ENCODE results near the gene KDM1A.

KDM1A gene

DNA sequence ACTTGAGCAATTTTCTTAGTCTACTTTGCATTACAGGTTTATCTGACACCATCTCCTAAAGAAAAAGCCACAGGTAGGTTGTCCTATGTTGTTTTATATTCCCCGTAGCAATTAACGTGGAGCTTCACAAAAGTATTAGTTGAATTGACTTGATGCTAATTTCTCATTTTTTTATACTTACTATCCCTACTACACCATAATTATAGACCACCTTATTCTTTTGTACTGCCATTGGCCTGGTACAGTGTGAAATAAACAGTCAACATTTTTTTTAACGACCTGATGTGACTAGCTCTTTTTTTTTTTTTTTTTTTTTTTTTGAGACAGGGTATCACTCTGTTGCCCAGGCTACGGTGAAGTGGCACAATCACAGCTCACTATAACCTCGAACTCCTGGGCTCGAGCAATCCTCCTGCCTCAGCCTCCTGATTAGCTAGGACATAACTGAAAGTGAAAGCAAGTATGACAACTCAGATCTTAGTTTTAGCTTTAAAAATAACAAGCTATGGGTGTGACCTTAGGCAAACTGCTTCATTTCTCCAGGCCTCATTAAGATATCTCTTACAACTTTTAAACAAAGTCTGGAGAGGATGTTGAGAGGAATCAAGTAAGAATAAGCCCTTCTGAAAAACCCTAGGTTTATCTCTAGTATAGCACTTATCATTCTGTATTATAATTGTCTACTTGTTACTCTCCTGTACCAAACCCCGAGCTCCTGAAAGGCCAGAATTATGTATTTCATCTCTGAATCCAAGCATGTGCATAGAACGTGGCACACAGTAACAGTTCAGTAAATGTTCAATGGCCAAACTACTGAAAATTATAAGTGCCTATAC lies 99.9 kb downstream of the KDM1A start:
- H3K27me3 ChIP-seq (ENCODE audit: control insufficient read depth in 2 of 2, insufficient read depth in 2 of 2, low read length in 2 of 2): no peaks in the 10 kb centered on the region
- no peaks in the 10 kb centered on the region for H3K36me3 ChIP-seq (ENCODE audit: control insufficient read depth in 2 of 2, insufficient read depth in 2 of 2, low read length in 2 of 2)
- peak overlapping the region in 1 of 2 donors; percentile 32 for H3K4me3 ChIP-seq (ENCODE audit: low read length in 2 of 2)
- no peak overlapping the region for H3K9ac ChIP-seq (ENCODE audit: low read depth in 1 of 2, low read length in 2 of 2)
- H3K4me1 ChIP-seq (ENCODE audit: control insufficient read depth in 2 of 2, insufficient read depth in 2 of 2, low read length in 2 of 2): peaks cover 20 to 34% of the 10 kb centered on the region in 2 donors
- no peaks in the 10 kb centered on the region for H3K9me3 ChIP-seq (ENCODE audit: control insufficient read depth in 2 of 2, low read length in 2 of 2)
- H3K27ac ChIP-seq (ENCODE audit: low read depth in 2 of 2, low read length in 2 of 2): peak overlapping the region; percentile 19 to 73

DNA sequence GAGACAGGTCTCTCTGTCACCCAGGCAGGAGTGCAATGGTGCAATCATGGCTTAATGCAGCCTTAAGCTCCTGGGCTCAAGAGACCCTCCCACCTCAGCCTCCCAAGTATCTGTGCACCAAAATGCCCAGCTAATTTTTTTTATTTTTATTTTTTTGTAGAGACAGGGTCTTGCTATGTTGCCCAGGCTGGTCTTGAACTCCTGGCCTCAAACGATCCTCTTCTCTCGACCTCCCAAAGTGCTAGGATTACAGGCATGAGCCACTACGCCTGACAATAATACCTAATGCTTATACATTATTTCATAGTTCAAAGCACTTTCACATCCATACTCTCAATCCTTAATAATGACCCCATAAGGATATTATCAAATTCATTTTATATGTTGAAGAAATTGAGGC lies 101.1 kb downstream of the KDM1A start:
- H3K4me3 ChIP-seq (ENCODE audit: low read length in 2 of 2): no peak overlapping the region
- no peaks in the 10 kb centered on the region for H3K36me3 ChIP-seq (ENCODE audit: control insufficient read depth in 2 of 2, insufficient read depth in 2 of 2, low read length in 2 of 2)
- H3K9me3 ChIP-seq (ENCODE audit: control insufficient read depth in 2 of 2, low read length in 2 of 2): no peaks in the 10 kb centered on the region
- H3K4me1 ChIP-seq (ENCODE audit: control insufficient read depth in 2 of 2, insufficient read depth in 2 of 2, low read length in 2 of 2): peaks cover 15 to 31% of the 10 kb centered on the region in 2 donors
- H3K27me3 ChIP-seq (ENCODE audit: control insufficient read depth in 2 of 2, insufficient read depth in 2 of 2, low read length in 2 of 2): no peaks in the 10 kb centered on the region
- no peak overlapping the region for H3K9ac ChIP-seq (ENCODE audit: low read depth in 1 of 2, low read length in 2 of 2)
- no peak overlapping the region for H3K27ac ChIP-seq (ENCODE audit: low read depth in 2 of 2, low read length in 2 of 2)

DNA sequence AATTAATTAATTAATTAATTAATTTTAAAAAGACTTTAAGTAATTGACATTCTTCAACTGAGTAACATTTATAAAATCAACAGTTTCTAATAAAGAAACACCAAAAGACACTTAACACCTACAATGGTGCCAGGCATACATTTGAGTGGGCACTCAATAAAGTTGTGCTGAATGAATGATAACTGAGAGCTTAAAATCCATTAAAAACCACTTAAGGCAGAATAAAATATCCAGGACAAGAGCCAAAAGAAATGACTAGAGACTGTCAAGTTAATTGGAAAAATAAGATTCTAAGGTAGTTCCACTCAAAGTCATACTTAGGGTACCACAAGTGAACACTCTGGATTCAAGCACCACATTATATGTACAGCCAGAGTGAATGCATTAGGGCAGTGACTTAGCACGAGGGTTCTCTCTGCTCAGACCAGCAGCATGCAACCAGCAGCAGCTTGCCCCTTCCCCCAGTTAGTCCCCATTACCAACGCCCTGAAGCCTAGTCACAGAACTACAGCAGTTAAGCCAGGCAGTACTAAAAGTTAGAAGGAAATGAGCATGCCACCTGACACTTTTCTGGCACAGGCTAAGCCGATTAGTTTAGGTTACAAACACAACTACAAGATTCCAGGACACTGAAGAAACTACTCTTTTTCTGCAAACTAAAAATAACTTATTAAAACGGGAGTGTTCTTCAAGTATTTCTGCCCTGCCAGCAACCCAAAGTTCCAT lies 102.9 kb downstream of the KDM1A start:
- Histone ChIP-seq H3K4me3 (ENCODE audit: low read length in 2 of 2) (peak overlapping the region; percentile 37 to 39), H3K27ac (ENCODE audit: low read depth in 2 of 2, low read length in 2 of 2) (peak overlapping the region; percentile 42 to 67)

DNA sequence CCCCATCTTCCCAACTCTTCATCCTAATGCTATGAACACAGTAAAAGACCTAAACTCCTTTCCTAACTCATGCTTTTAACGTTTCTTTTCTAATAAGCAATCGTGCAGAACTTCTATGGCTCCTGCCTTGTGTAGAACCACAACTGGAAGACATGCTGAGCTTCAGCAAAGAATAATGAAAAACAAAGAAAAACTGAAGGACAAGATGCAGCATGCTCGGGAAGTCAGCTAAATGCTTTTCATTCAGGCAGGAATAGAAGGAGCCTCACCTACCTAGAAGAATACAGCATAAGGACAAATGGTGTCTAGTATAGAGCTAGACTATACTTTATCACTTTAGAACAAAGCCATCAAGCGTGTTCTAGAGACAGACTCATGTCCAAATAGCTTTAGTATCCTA lies 103.5 kb downstream of the KDM1A start:
- Histone ChIP-seq H3K27me3 (ENCODE audit: control insufficient read depth in 2 of 2, insufficient read depth in 2 of 2, low read length in 2 of 2) (no peaks in the 10 kb centered on the region), H3K9ac (ENCODE audit: low read depth in 1 of 2, low read length in 2 of 2) (no peak overlapping the region), H3K36me3 (ENCODE audit: control insufficient read depth in 2 of 2, insufficient read depth in 2 of 2, low read length in 2 of 2) (no peaks in the 10 kb centered on the region), H3K27ac (ENCODE audit: low read depth in 2 of 2, low read length in 2 of 2) (peak overlapping the region; percentile 42 to 67), H3K4me1 (ENCODE audit: control insufficient read depth in 2 of 2, insufficient read depth in 2 of 2, low read length in 2 of 2) (peaks cover 13 to 31% of the 10 kb centered on the region in 2 donors), H3K9me3 (ENCODE audit: control insufficient read depth in 2 of 2, low read length in 2 of 2) (no peaks in the 10 kb centered on the region), H3K4me3 (ENCODE audit: low read length in 2 of 2) (peak overlapping the region; percentile 8 to 37)

More for the DNA sequence above, 102.9 kb downstream of the KDM1A start:
- Histone ChIP-seq H3K4me1 (ENCODE audit: control insufficient read depth in 2 of 2, insufficient read depth in 2 of 2, low read length in 2 of 2) (peaks cover 15 to 31% of the 10 kb centered on the region in 2 donors), H3K36me3 (ENCODE audit: control insufficient read depth in 2 of 2, insufficient read depth in 2 of 2, low read length in 2 of 2) (no peaks in the 10 kb centered on the region), H3K27me3 (ENCODE audit: control insufficient read depth in 2 of 2, insufficient read depth in 2 of 2, low read length in 2 of 2) (no peaks in the 10 kb centered on the region), H3K9me3 (ENCODE audit: control insufficient read depth in 2 of 2, low read length in 2 of 2) (no peaks in the 10 kb centered on the region), H3K9ac (ENCODE audit: low read depth in 1 of 2, low read length in 2 of 2) (peak overlapping the region in 1 of 2 donors; percentile 28)

DNA sequence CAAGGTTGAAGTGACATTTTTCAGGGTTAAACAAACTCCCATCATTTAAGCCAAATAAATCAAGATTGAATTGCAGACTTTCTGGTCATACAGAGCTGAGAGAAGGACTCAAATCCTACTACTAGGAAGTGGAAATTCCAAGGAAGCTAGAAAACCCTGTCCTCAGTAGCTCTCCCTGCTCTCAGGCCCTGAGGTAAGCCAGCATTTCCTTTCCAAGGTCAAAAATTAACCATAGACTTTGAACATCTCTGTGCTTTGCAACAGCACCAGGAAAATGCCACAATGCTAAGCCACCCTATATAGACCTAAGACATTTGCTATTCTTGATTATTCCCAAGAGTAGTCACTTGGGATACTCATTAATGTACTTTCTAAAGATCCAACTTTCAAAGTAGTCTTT lies 104.3 kb downstream of the KDM1A start:
- H3K36me3 ChIP-seq (ENCODE audit: control insufficient read depth in 2 of 2, insufficient read depth in 2 of 2, low read length in 2 of 2): no peaks in the 10 kb centered on the region
- H3K4me1 ChIP-seq (ENCODE audit: control insufficient read depth in 2 of 2, insufficient read depth in 2 of 2, low read length in 2 of 2): peaks cover 13 to 31% of the 10 kb centered on the region in 2 donors
- no peak overlapping the region for H3K9ac ChIP-seq (ENCODE audit: low read depth in 1 of 2, low read length in 2 of 2)
- no peaks in the 10 kb centered on the region for H3K27me3 ChIP-seq (ENCODE audit: control insufficient read depth in 2 of 2, insufficient read depth in 2 of 2, low read length in 2 of 2)
- H3K9me3 ChIP-seq (ENCODE audit: control insufficient read depth in 2 of 2, low read length in 2 of 2): no peaks in the 10 kb centered on the region
- H3K4me3 ChIP-seq (ENCODE audit: low read length in 2 of 2): no peak overlapping the region
- H3K27ac ChIP-seq (ENCODE audit: low read depth in 2 of 2, low read length in 2 of 2): peak overlapping the region; percentile 59 to 67

DNA sequence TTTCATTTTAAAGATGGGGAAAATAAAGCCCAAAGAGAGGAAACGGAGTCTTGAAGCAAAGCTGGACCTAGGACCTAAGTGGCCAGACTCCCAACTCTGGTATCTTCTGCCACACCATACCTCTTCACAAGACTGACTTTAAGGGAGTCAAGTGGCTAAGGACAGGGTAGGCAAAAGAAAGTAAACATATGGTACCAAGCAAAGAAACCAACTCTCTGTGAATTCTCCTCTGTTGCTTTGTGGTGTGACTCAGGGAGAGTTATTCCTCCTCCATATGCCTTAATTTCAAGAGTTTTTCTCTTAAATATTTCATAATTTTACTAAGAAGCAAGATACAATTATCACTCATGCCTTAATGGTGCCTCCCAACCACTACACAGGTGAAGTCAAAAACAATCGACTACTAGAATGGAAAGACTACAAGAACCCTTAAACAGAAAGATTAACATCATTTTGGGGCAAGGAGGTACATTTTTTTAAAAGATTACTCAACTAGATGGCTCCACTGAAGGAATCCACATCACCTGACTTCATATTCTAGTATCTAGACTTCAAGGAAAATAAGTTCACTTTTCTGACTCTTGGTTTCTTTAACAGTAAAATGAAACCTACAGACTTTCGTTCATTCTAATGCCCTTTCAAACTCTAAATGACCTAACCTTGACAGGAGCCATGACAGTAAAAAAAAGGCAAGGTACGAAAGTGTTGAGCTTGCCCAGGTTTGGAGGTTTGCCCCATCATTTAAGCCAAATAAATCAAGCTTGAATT lies 105.2 kb downstream of the KDM1A start:
- Histone ChIP-seq H3K4me3 (ENCODE audit: low read length in 2 of 2) (no peak overlapping the region), H3K4me1 (ENCODE audit: control insufficient read depth in 2 of 2, insufficient read depth in 2 of 2, low read length in 2 of 2) (peaks cover 13 to 23% of the 10 kb centered on the region in 2 donors), H3K27me3 (ENCODE audit: control insufficient read depth in 2 of 2, insufficient read depth in 2 of 2, low read length in 2 of 2) (no peaks in the 10 kb centered on the region), H3K36me3 (ENCODE audit: control insufficient read depth in 2 of 2, insufficient read depth in 2 of 2, low read length in 2 of 2) (no peaks in the 10 kb centered on the region), H3K9me3 (ENCODE audit: control insufficient read depth in 2 of 2, low read length in 2 of 2) (no peaks in the 10 kb centered on the region), H3K27ac (ENCODE audit: low read depth in 2 of 2, low read length in 2 of 2) (no peak overlapping the region), H3K9ac (ENCODE audit: low read depth in 1 of 2, low read length in 2 of 2) (no peak overlapping the region)

DNA sequence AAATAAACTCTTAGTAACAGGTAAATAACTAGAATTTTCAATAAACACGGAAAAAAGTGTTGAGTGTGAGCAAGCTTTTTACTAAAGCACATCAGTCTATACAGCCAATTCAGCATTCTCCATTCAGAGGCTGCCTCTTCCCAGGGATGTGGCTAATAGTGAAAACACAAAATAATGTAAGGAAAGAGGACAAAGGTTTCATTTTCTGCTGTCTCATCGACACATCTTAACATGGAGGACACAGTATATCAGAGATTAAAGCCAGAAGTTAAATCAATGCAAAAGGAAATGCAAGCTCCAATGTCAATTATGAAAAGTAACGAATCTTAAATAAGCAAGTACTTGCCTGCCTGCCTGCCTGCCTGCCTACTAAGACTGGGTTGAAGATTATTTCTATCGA lies 106.2 kb downstream of the KDM1A start:
- H3K4me1 ChIP-seq (ENCODE audit: control insufficient read depth in 2 of 2, insufficient read depth in 2 of 2, low read length in 2 of 2): peaks cover 8 to 16% of the 10 kb centered on the region in 2 donors

DNA sequence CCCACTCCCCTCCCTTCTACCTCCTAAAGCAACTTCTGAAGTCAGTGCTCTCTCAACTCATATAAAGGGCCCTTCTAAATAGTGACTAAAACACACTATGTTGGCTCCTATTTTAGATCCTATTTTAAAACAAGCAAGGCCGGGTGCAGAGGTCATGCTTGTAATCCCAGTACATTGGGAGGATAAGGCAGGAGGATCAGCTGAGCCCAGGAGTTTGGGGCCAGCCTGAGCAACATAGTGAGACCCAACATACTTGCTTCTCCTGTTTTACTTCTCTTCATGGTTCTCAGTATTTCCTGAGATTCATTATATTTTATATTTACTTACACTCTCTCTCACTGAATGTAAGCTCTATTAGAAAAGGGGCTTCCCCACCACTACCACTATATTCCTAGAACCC lies 106.9 kb downstream of the KDM1A start:
- H3K4me1 ChIP-seq (ENCODE audit: control insufficient read depth in 2 of 2, insufficient read depth in 2 of 2, low read length in 2 of 2): peaks cover 8 to 16% of the 10 kb centered on the region in 2 donors
- H3K27ac ChIP-seq (ENCODE audit: low read depth in 2 of 2, low read length in 2 of 2): no peak overlapping the region
- no peak overlapping the region for H3K9ac ChIP-seq (ENCODE audit: low read depth in 1 of 2, low read length in 2 of 2)
- H3K9me3 ChIP-seq (ENCODE audit: control insufficient read depth in 2 of 2, low read length in 2 of 2): no peaks in the 10 kb centered on the region
- H3K36me3 ChIP-seq (ENCODE audit: control insufficient read depth in 2 of 2, insufficient read depth in 2 of 2, low read length in 2 of 2): no peaks in the 10 kb centered on the region
- no peak overlapping the region for H3K4me3 ChIP-seq (ENCODE audit: low read length in 2 of 2)
- no peaks in the 10 kb centered on the region for H3K27me3 ChIP-seq (ENCODE audit: control insufficient read depth in 2 of 2, insufficient read depth in 2 of 2, low read length in 2 of 2)

More for the DNA sequence above, 106.2 kb downstream of the KDM1A start:
- H3K9ac ChIP-seq (ENCODE audit: low read depth in 1 of 2, low read length in 2 of 2): no peak overlapping the region
- no peaks in the 10 kb centered on the region for H3K27me3 ChIP-seq (ENCODE audit: control insufficient read depth in 2 of 2, insufficient read depth in 2 of 2, low read length in 2 of 2)
- H3K36me3 ChIP-seq (ENCODE audit: control insufficient read depth in 2 of 2, insufficient read depth in 2 of 2, low read length in 2 of 2): no peaks in the 10 kb centered on the region
- H3K9me3 ChIP-seq (ENCODE audit: control insufficient read depth in 2 of 2, low read length in 2 of 2): no peaks in the 10 kb centered on the region
- no peak overlapping the region for H3K27ac ChIP-seq (ENCODE audit: low read depth in 2 of 2, low read length in 2 of 2)
- H3K4me3 ChIP-seq (ENCODE audit: low read length in 2 of 2): no peak overlapping the region

DNA sequence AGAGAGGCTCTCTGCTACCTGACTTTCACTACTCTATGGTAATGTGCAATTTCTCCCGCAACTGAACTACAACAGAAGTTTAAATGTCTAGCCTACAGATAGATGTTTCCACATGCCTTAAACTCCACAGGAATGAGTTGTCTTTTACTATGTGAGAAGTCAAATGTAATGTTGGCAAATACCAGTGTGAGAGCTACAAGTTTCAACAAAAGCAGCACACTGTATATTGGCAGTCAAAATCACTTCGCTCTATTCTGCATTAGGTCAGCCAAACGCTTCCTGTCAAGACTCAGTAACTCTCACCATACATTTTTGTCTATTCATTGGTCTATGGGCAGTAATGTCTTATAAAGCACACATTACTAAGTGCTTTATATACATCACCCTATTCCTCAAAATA lies 107.5 kb downstream of the KDM1A start:
- H3K36me3 ChIP-seq (ENCODE audit: control insufficient read depth in 2 of 2, insufficient read depth in 2 of 2, low read length in 2 of 2): no peaks in the 10 kb centered on the region
- no peak overlapping the region for H3K9ac ChIP-seq (ENCODE audit: low read depth in 1 of 2, low read length in 2 of 2)
- no peaks in the 10 kb centered on the region for H3K9me3 ChIP-seq (ENCODE audit: control insufficient read depth in 2 of 2, low read length in 2 of 2)
- H3K4me1 ChIP-seq (ENCODE audit: control insufficient read depth in 2 of 2, insufficient read depth in 2 of 2, low read length in 2 of 2): peaks cover 8 to 16% of the 10 kb centered on the region in 2 donors
- H3K27me3 ChIP-seq (ENCODE audit: control insufficient read depth in 2 of 2, insufficient read depth in 2 of 2, low read length in 2 of 2): no peaks in the 10 kb centered on the region
- H3K27ac ChIP-seq (ENCODE audit: low read depth in 2 of 2, low read length in 2 of 2): no peak overlapping the region
- no peak overlapping the region for H3K4me3 ChIP-seq (ENCODE audit: low read length in 2 of 2)

All from mucosa of rectum (tissue), 2 donors.